A549 treated with CORT108297 at 1 μM for 4 hours (cell line): ENCODE results near the gene ADM2. TPM values are rescaled to one million over a fixed set of nuclear protein-coding genes. Genes with fewer than 3 reads are reported as not detected.

Source experiments
- total RNA-seq: library from RNA; stranded (reverse); fragments of 200-300 nt; extraction: Qiagen RNA extraction; gene quantifications from 5 replicates; pipeline ENCODE4 v1.2.3, GENCODE V29; 2022

Gene ADM2
- total RNA-seq, result 0.38 to 0.83 TPM (median 0.64 TPM) in 5 replicates

GRCh38 chr22:50481440-50482106 is at the start of gene ADM2:
Gene ADM2 (plus strand): TSS chr22:50481543. CDS start chr22:50481848, 305 bp downstream.

GRCh38 chr22:50474710-50475651 is 6.4 kb upstream of the ADM2 start, which contains the start of gene SBF1:
Gene SBF1 (minus strand): TSS chr22:50475035. CDS start chr22:50474840, 195 bp downstream.

GRCh38 chr22:50486561-50487289 is 5.4 kb downstream of the ADM2 start, which contains the start of gene MIOX:
Gene MIOX (plus strand): TSS chr22:50486859. CDS start chr22:50486898, 39 bp downstream.

GRCh38 chr22:50507421-50507990 is 26.2 kb downstream of the ADM2 start, which contains the start of gene LMF2:
Gene LMF2 (minus strand): TSS chr22:50507702. CDS start chr22:50507675, 27 bp downstream.

GRCh38 chr22:50507991-50508884 is 26.9 kb downstream of the ADM2 start, which contains the start of gene NCAPH2:
Gene NCAPH2 (plus strand): TSS chr22:50508224. CDS start chr22:50508338, 114 bp downstream.

GRCh38 chr22:50525104-50525857 is 43.9 kb downstream of the ADM2 start, which contains the start of gene SCO2:
Gene SCO2 (minus strand): TSS chr22:50525598. CDS start chr22:50524411, 1,187 bp downstream.

GRCh38 chr22:50529897-50530579 is 48.7 kb downstream of the ADM2 start, which contains the start of gene TYMP:
Gene TYMP (minus strand): TSS chr22:50530012. CDS start chr22:50529709, 303 bp downstream.

Other genes starting within 250 kb of the ADM2 start
- 6.3 to 13.5 TPM (median 12.4 TPM) in 5 replicates for gene TUBGCP6, start 236.5 kb upstream of the ADM2 start, total RNA-seq
- 7.2 to 15.7 TPM (median 12.1 TPM) in 5 replicates for gene HDAC10, start 230.3 kb upstream of the ADM2 start, total RNA-seq
- 19.3 to 29.1 TPM (median 25.8 TPM) in 5 replicates for gene MAPK12, start 219.9 kb upstream of the ADM2 start, total RNA-seq
- 4.7 to 7.6 TPM (median 7.3 TPM) in 5 replicates for gene MAPK11, start 211.2 kb upstream of the ADM2 start, total RNA-seq
- 85.2 to 127 TPM (median 116 TPM) in 5 replicates for gene PLXNB2, start 173.9 kb upstream of the ADM2 start, total RNA-seq
- 1.6 to 4.0 TPM (median 3.7 TPM) in 5 replicates for gene DENND6B, start 154.5 kb upstream of the ADM2 start, total RNA-seq
- gene PPP6R2, start 138.2 kb upstream of the ADM2 start, total RNA-seq, result 10.0 to 16.3 TPM (median 13.7 TPM) in 5 replicates
- gene SBF1, start 6.5 kb upstream of the ADM2 start, total RNA-seq, result 16.9 to 28.6 TPM (median 27.1 TPM) in 5 replicates
- gene MIOX, start 5.3 kb downstream of the ADM2 start, total RNA-seq, result 0.12 TPM in 1 of 5 replicates, not detected in the others
- gene LMF2, start 26.2 kb downstream of the ADM2 start, total RNA-seq, result 30.7 to 56.5 TPM (median 52.0 TPM) in 5 replicates
- gene NCAPH2, start 26.7 kb downstream of the ADM2 start, total RNA-seq, result 33.1 to 39.8 TPM (median 37.6 TPM) in 5 replicates
- gene SCO2, start 44.1 kb downstream of the ADM2 start, total RNA-seq, result 2.7 to 9.9 TPM (median 5.5 TPM) in 5 replicates
- 11.8 to 22.2 TPM (median 19.6 TPM) in 5 replicates for gene TYMP, start 48.5 kb downstream of the ADM2 start, total RNA-seq
- gene KLHDC7B, start 64.4 kb downstream of the ADM2 start, total RNA-seq, result 0.02 to 0.03 TPM (median 0.03 TPM) in 4 of 5 replicates, not detected in the other
- gene SYCE3, start 81.4 kb downstream of the ADM2 start, total RNA-seq, result 0.23 to 0.34 TPM (median 0.30 TPM) in 3 of 5 replicates, not detected in the others
- 9.9 to 17.7 TPM (median 15.5 TPM) in 5 replicates for gene CPT1B, start 96.9 kb downstream of the ADM2 start, total RNA-seq
- 15.1 to 22.6 TPM (median 21.0 TPM) in 5 replicates for gene CHKB, start 101.3 kb downstream of the ADM2 start, total RNA-seq
- gene MAPK8IP2, start 119.2 kb downstream of the ADM2 start, total RNA-seq, result 2.7 to 4.3 TPM (median 4.0 TPM) in 5 replicates
- gene ARSA, start 146.6 kb downstream of the ADM2 start, total RNA-seq, result 18.8 to 26.8 TPM (median 24.2 TPM) in 5 replicates
- gene SHANK3, start 191.3 kb downstream of the ADM2 start, total RNA-seq, result 3.0 to 5.7 TPM (median 4.6 TPM) in 5 replicates